ENCODE data around the gene AHNAK2.

AHNAK2 gene

GRCh38 chr14:104981699-104982541 is 3.7 kb upstream of the AHNAK2 start:
- no peak for TF ChIP-seq CTCF (IDR thresholded peaks at IDR 0.05; ENCODE audit: insufficient read depth, low read depth, low read length, missing control alignments)
- no peak for DNase-seq (ENCODE audit: low read depth)
- no peak overlapping the region for H3K4me3 ChIP-seq (ENCODE audit: low read length)

GRCh38 chr14:104980611-104981531 is 2.7 kb upstream of the AHNAK2 start:
- TF ChIP-seq CTCF (IDR thresholded peaks at IDR 0.05; ENCODE audit: insufficient read depth, low read depth, low read length, missing control alignments) = no peak
- no peak overlapping the region for H3K4me3 ChIP-seq (ENCODE audit: low read length)
- no peak for DNase-seq (ENCODE audit: low read depth)

GRCh38 chr14:104979758-104980610 is 1.8 kb upstream of the AHNAK2 start:
- peak; percentile 65 for DNase-seq (ENCODE audit: low read depth)
- H3K4me3 ChIP-seq (ENCODE audit: low read length) = no peak overlapping the region
- no peak for TF ChIP-seq CTCF (IDR thresholded peaks at IDR 0.05; ENCODE audit: insufficient read depth, low read depth, low read length, missing control alignments)

- DNase-seq (ENCODE audit: low read depth) = no peak
- no peak for TF ChIP-seq CTCF (IDR thresholded peaks at IDR 0.05; ENCODE audit: insufficient read depth, low read depth, low read length, missing control alignments)
- peak overlapping the region; percentile 34 for H3K4me3 ChIP-seq (ENCODE audit: low read length)
Observed at GRCh38 chr14:104978746-104979691, 845 bp upstream of the AHNAK2 start.

GRCh38 chr14:104977008-104977680 is 1.0 kb downstream of the AHNAK2 start:
- no peak for DNase-seq (ENCODE audit: low read depth)
- H3K4me3 ChIP-seq (ENCODE audit: low read length) = peak overlapping the region; percentile 81
- TF ChIP-seq CTCF (IDR thresholded peaks at IDR 0.05; ENCODE audit: insufficient read depth, low read depth, low read length, missing control alignments) = no peak
